ENCODE data around the gene NAP1L4. TPM values are rescaled to one million over a fixed set of nuclear protein-coding genes. Genes with fewer than 3 reads are reported as not detected.

The NAP1L4 gene
- total and polyA plus RNA-seq, 2 of the 8 experiments (the other 6 are each of a cell fraction or from before 2014, with no cell fraction given): 75.8 to 194 TPM

- Histone ChIP-seq H3K79me2 (ENCODE audit: control insufficient read depth in 1 of 2, insufficient read depth in 2 of 2, low read length in 2 of 2) (no peaks in the 10 kb centered on the region), H3K27me3 (replicated peaks in 1 of 4; ENCODE audit: control insufficient read depth in 3 of 4, extremely low read depth in 1 of 4, insufficient read depth in 3 of 4, low read length in 3 of 4) (no peaks in the 10 kb centered on the region), H2BK15ac (ENCODE audit: low read length) (0 out of 2 replicates have a peak overlapping the region, but pooled peaks have one; percentile 16), H2BK5ac (ENCODE audit: low read depth, low read length) (0 out of 2 replicates have a peak overlapping the region, but pooled peaks have one; percentile 39), H3K79me1 (ENCODE audit: low read depth, low read length) (no peaks in the 10 kb centered on the region), H3K4ac (replicated peaks; ENCODE audit: insufficient read length, low read depth, low read length) (no peak overlapping the region), H2BK20ac (ENCODE audit: low read length) (no peak overlapping the region), H3K4me3 (ENCODE audit: extremely low read depth in 1 of 4, insufficient read depth in 2 of 4, low read depth in 3 of 4, low read length in 4 of 4) (no peak overlapping the region), H3K23me2 (ENCODE audit: low read depth, low read length) (no peaks in the 10 kb centered on the region), H4K5ac (ENCODE audit: insufficient read length, low read depth, low read length) (no peak overlapping the region), H3K23ac (ENCODE audit: insufficient read length) (no peak overlapping the region), H3K9me3 (ENCODE audit: insufficient read depth in 2 of 2, low read depth in 1 of 2, low read length in 1 of 2) (no peaks in the 10 kb centered on the region), H3K56ac (replicated peaks; ENCODE audit: insufficient read length, low read depth, low read length) (no peak overlapping the region), H3K4me1 (replicated peaks in 1 of 4; ENCODE audit: control insufficient read depth in 3 of 4, insufficient read depth in 4 of 4, low read length in 3 of 4) (peaks cover 0 to 19% (median 8%) of the 10 kb centered on the region in 4 experiments; a peak in 4 of 7 replicates), H4K8ac (ENCODE audit: extremely low read depth, insufficient read depth, low read length) (no peak overlapping the region; the same call in 1 of the 2 replicates), H2BK12ac (ENCODE audit: low read depth, low read length) (peak overlapping the region; percentile 29), H3K18ac (ENCODE audit: extremely low read depth, low read length) (no peak overlapping the region), H3K14ac (ENCODE audit: insufficient read length) (no peak overlapping the region), H4K20me1 (replicated peaks in 1 of 2; ENCODE audit: control insufficient read depth in 1 of 2, insufficient read depth in 2 of 2, low read length in 2 of 2) (peaks cover 0 to 4% of the 10 kb centered on the region in 2 experiments), H3K9ac (replicated peaks in 1 of 4; ENCODE audit: extremely low read depth in 1 of 4, low read depth in 3 of 4, low read length in 3 of 4) (no peak overlapping the region), H3K36me3 (ENCODE audit: control insufficient read depth in 2 of 4, insufficient read depth in 4 of 4, low read length in 3 of 4) (no peaks in the 10 kb centered on the region), H2AK5ac (ENCODE audit: low read depth, low read length) (peak overlapping the region; percentile 53; the same call in 1 of the 2 replicates), H4K91ac (replicated peaks; ENCODE audit: insufficient read length, low read length) (no peak overlapping the region), H3K4me2 (ENCODE audit: insufficient read depth in 1 of 2, low read depth in 2 of 2, low read length in 2 of 2) (no peak overlapping the region), H3K27ac (ENCODE audit: low read depth, low read length) (no peak overlapping the region), H2AFZ (ENCODE audit: low read length) (no peak overlapping the region), H2BK120ac (replicated peaks; ENCODE audit: low read depth, low read length) (no peak overlapping the region)
- ChIA-PET POLR2A (ENCODE audit: partially characterized antibody) (interaction anchor here (1.4 to 1.8 kb wide), 2 partner anchors 9 to 29 kb away, joined by 3 to 6 read pairs; a partner anchor contains a TSS), CTCF (ENCODE audit: partially characterized antibody) (interaction anchor here (0.8 to 3.4 kb wide), 6 partner anchors 10 to 380 kb away, joined by 3 to 19 read pairs (median 4); partner anchors contain the start of gene CDKN1C)
- TF ChIP-seq RFX5 (IDR thresholded peaks at IDR 0.05; ENCODE audit: borderline replicate concordance, low read depth, low read length) (no peak), KDM4A (IDR thresholded peaks at IDR 0.05; ENCODE audit: low read depth, low read length, severe bottlenecking) (no peak), KDM1A (IDR thresholded peaks at IDR 0.05; ENCODE audit: borderline replicate concordance, low read length) (no peak), SP2 (IDR thresholded peaks at IDR 0.05; ENCODE audit: low read length) (no peak), BCL11A (IDR thresholded peaks at IDR 0.05; ENCODE audit: low read depth in 2 of 2, low read length in 2 of 2) (no peak), BRCA1 (IDR thresholded peaks at IDR 0.05; ENCODE audit: low read depth, low read length) (no peak), SAP30 (IDR thresholded peaks at IDR 0.05; ENCODE audit: insufficient read depth, insufficient replicate concordance, low read length) (no peak), POLR2AphosphoS5 (IDR thresholded peaks at IDR 0.05; ENCODE audit: low read depth, low read length) (no peak), SIRT6 (IDR thresholded peaks at IDR 0.05; ENCODE audit: low read length) (no peak), POU5F1 (IDR thresholded peaks at IDR 0.05; ENCODE audit: low read depth, low read length) (no peak)
- 89% methylated on average over 12 of the region's 12 CpGs; no CpG with 5 or more reads in 1 of the 2 experiments for WGBS, 2 experiments (ENCODE audit: extremely low coverage in 1 of 2, insufficient coverage in 1 of 2, insufficient read length in 1 of 2, insufficient replicate concordance in 2 of 2, low coverage in 1 of 2, low lambda C conversion rate in 2 of 2, missing lambda C conversion rate in 1 of 2)
- no peak for FAIRE-seq
- DNase-seq (ENCODE audit: low read depth in 1 of 2, low spot score in 2 of 2): no peak
Measured at GRCh38 chr11:2911785-2912391, 80.2 kb downstream of the NAP1L4 start.

Measured in H1 (cell line).